Liver (tissue), 9 donors: ENCODE measurements around the gene VSTM2L. TPM values are rescaled to one million over a fixed set of nuclear protein-coding genes. Genes with fewer than 3 reads are reported as not detected.

Source experiments
- DNase-seq: peaks from one replicate; pipeline ENCODE4 v3.0.0-alpha.2; 2017; ENCODE audit warnings: low spot score
- H3K27ac ChIP-seq, 2 donors: one replicate each; pipeline ENCODE4 v1.7.0; 2013; ENCODE audit warnings: inconsistent platforms in 2 of 2, low read length in 2 of 2, control low read depth in 1 of 2, low read depth in 1 of 2, mild to moderate bottlenecking in 1 of 2
- H3K27me3 ChIP-seq, 4 donors: one replicate each; pipeline versions ENCODE4 v1.6.1 to v1.7.0; 2013; ENCODE audit warnings: low read length in 3 of 4, inconsistent platforms in 1 of 4, mild to moderate bottlenecking in 1 of 4, moderate library complexity in 1 of 4; ENCODE audit not compliant: control insufficient read depth in 4 of 4, insufficient read depth in 4 of 4
- H3K36me3 ChIP-seq, 4 donors: one replicate each; pipeline versions ENCODE4 v1.6.1 to v1.7.0; 2013; ENCODE audit warnings: low read length in 3 of 4, mild to moderate bottlenecking in 3 of 4, low read depth in 1 of 4, moderate library complexity in 1 of 4; ENCODE audit not compliant: control insufficient read depth in 4 of 4, insufficient read depth in 3 of 4
- H3K4me1 ChIP-seq, 4 donors: one replicate each; pipeline versions ENCODE4 v1.6.1 to v1.7.0; 2013; ENCODE audit warnings: low read length in 3 of 4, mild to moderate bottlenecking in 3 of 4, moderate library complexity in 1 of 4; ENCODE audit not compliant: control insufficient read depth in 4 of 4, insufficient read depth in 4 of 4
- H3K4me3 ChIP-seq, 3 donors: one replicate each; pipeline versions ENCODE4 v1.6.1 to v1.7.0; 2013; ENCODE audit warnings: low read length in 3 of 3, control low read depth in 1 of 3, low read depth in 1 of 3, mild to moderate bottlenecking in 1 of 3
- H3K9ac ChIP-seq, 2 donors: one replicate each; pipeline ENCODE4 v1.7.0; 2013; ENCODE audit warnings: low read length in 2 of 2, mild to moderate bottlenecking in 2 of 2, moderate library complexity in 2 of 2, control low read depth in 1 of 2, low read depth in 1 of 2
- H3K9me3 ChIP-seq, 4 donors: one replicate each; pipeline versions ENCODE4 v1.6.1 to v1.7.0; 2013; ENCODE audit warnings: low read length in 3 of 4; ENCODE audit not compliant: control insufficient read depth in 4 of 4
- EGR1 ChIP-seq, 2 donors: IDR thresholded peaks; 2 replicates each; pipeline ENCODE4 v1.6.1; 2016 to 2018; ENCODE audit warnings: antibody characterized with exemption in 2 of 2, low read depth in 2 of 2
- FOXA1 ChIP-seq: IDR thresholded peaks from 2 replicates; pipeline ENCODE4 v1.6.1; 2016; ENCODE audit warnings: antibody characterized with exemption
- FOXA2 ChIP-seq: IDR thresholded peaks from 2 replicates; pipeline ENCODE4 v1.6.1; 2016; ENCODE audit warnings: antibody characterized with exemption
- GABPA ChIP-seq, 2 donors: IDR thresholded peaks in 1 of 2; conservative IDR thresholded peaks in 1 of 2; 2 replicates each; pipeline ENCODE4 v1.6.1; 2016; ENCODE audit warnings: antibody characterized with exemption in 2 of 2, mild to moderate bottlenecking in 1 of 2, moderate library complexity in 1 of 2
- HNF4A ChIP-seq, 2 donors: conservative IDR thresholded peaks; 2 replicates each; pipeline ENCODE4 v1.6.1; 2016; ENCODE audit warnings: antibody characterized with exemption in 2 of 2, mild to moderate bottlenecking in 2 of 2
- HNF4G ChIP-seq: IDR thresholded peaks from 2 replicates; pipeline ENCODE4 v1.6.1; 2016; ENCODE audit warnings: antibody characterized with exemption
- JUND ChIP-seq, 2 donors: IDR thresholded peaks; 2 replicates each; pipeline ENCODE4 v1.6.1; 2016; ENCODE audit warnings: antibody characterized with exemption in 2 of 2
- NR2F2 ChIP-seq: IDR thresholded peaks from 2 replicates; pipeline ENCODE4 v1.6.1; 2016; ENCODE audit warnings: antibody characterized with exemption
- RAD21 ChIP-seq, 2 donors: IDR thresholded peaks; 2 replicates each; pipeline ENCODE4 v1.6.1; 2016; ENCODE audit warnings: antibody characterized with exemption in 2 of 2, mild to moderate bottlenecking in 2 of 2
- REST ChIP-seq: IDR thresholded peaks from 2 replicates; pipeline ENCODE4 v1.6.1; 2016; ENCODE audit warnings: antibody characterized with exemption, mild to moderate bottlenecking
- RXRA ChIP-seq, 2 donors: IDR thresholded peaks; 2 replicates each; pipeline ENCODE4 v1.6.1; 2017 to 2018; ENCODE audit warnings: antibody characterized with exemption in 2 of 2, mild to moderate bottlenecking in 1 of 2
- SP1 ChIP-seq: IDR thresholded peaks from 2 replicates; pipeline ENCODE4 v1.6.1; 2018; ENCODE audit warnings: antibody characterized with exemption, mild to moderate bottlenecking
- TAF1 ChIP-seq: conservative IDR thresholded peaks from 2 replicates; pipeline ENCODE4 v1.6.1; 2016; ENCODE audit warnings: antibody characterized with exemption, mild to moderate bottlenecking
- YY1 ChIP-seq: IDR thresholded peaks from 2 replicates; pipeline ENCODE4 v1.6.1; 2016; ENCODE audit warnings: antibody characterized with exemption, mild to moderate bottlenecking
- WGBS: extraction: QIAGEN DNeasy Blood & Tissue Kit; methylation state at CpG from one replicate; pipeline ENCODE4 v1.1.7; 2013; 5-methylcytosine and 5-hydroxymethylcytosine counted together
- polyA plus RNA-seq, 2 donors: library from polyadenylated mRNA; stranded (reverse) in 1 of 2; unstranded in 1 of 2; fragments of 200-250 nt in 1 of 2; fragments of >200 nt in 1 of 2; fragmentation: Nextera tagmentation in 1 of 2; extraction: Ambion mirVana in 1 of 2; gene quantifications; one replicate each; pipeline versions ENCODE4 v1.2.1 to v1.2.3, GENCODE V29; 2013 to 2015
- total RNA-seq, 2 donors: library from RNA; depleted of rRNA; stranded (reverse); fragments of >200 nt; gene quantifications; one replicate each; pipeline ENCODE4 v1.2.3, GENCODE V29; 2014
- TF ChIP-seq, protein P1 (sequence below): fragments of 150-350 bp; IDR thresholded peaks from 2 replicates; pipeline ENCODE4 v1.5.1; 2017; ENCODE audit warnings: improper control_type of control experiment, low read depth, low read length; ENCODE audit not compliant: missing input control
- TF ChIP-seq, protein P2 (sequence below): IDR thresholded peaks from 2 replicates; pipeline ENCODE4 v1.6.1; 2016; ENCODE audit warnings: antibody characterized with exemption
- TF ChIP-seq, protein P3 (sequence below): IDR thresholded peaks from 2 replicates; pipeline ENCODE4 v1.6.1; 2016; ENCODE audit warnings: antibody characterized with exemption
- TF ChIP-seq, protein P4 (sequence below): IDR thresholded peaks from 2 replicates; pipeline ENCODE4 v1.6.1; 2016; ENCODE audit warnings: antibody characterized with exemption
- donor health status: healthy.
- donor health status: healthy.
- donor health status: healthy.
- donor health status: healthy.
- donor health status: healthy.

VSTM2L gene
- total and polyA plus RNA-seq, 4 donors = 0.31 to 0.79 (median 0.56) TPM

- no peaks in the 10 kb centered on the region for H3K27me3 ChIP-seq
- no peaks in the 10 kb centered on the region for H3K4me1 ChIP-seq
- no peak overlapping the region for H3K9ac ChIP-seq
- H3K36me3 ChIP-seq = no peaks in the 10 kb centered on the region
- DNase-seq = no peak
- TF ChIP-seq SP1 (no peak), FOXA1 (no peak), NR2F2 (no peak), FOXA2 (no peak), HNF4G (no peak), HNF4A (conservative IDR thresholded peaks at IDR 0.05) (no peak)
- TF ChIP-seq, protein P1, sequence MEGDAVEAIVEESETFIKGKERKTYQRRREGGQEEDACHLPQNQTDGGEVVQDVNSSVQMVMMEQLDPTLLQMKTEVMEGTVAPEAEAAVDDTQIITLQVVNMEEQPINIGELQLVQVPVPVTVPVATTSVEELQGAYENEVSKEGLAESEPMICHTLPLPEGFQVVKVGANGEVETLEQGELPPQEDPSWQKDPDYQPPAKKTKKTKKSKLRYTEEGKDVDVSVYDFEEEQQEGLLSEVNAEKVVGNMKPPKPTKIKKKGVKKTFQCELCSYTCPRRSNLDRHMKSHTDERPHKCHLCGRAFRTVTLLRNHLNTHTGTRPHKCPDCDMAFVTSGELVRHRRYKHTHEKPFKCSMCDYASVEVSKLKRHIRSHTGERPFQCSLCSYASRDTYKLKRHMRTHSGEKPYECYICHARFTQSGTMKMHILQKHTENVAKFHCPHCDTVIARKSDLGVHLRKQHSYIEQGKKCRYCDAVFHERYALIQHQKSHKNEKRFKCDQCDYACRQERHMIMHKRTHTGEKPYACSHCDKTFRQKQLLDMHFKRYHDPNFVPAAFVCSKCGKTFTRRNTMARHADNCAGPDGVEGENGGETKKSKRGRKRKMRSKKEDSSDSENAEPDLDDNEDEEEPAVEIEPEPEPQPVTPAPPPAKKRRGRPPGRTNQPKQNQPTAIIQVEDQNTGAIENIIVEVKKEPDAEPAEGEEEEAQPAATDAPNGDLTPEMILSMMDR = no peak
- no peak overlapping the region for H3K27ac ChIP-seq
- H3K9me3 ChIP-seq = no peaks in the 10 kb centered on the region
- H3K4me3 ChIP-seq = no peak overlapping the region
- 74% methylated on average over 10 of the region's 10 CpGs for WGBS
Measured at GRCh38 chr20:37976887-37977286, 74.0 kb downstream of the VSTM2L start.

DNA sequence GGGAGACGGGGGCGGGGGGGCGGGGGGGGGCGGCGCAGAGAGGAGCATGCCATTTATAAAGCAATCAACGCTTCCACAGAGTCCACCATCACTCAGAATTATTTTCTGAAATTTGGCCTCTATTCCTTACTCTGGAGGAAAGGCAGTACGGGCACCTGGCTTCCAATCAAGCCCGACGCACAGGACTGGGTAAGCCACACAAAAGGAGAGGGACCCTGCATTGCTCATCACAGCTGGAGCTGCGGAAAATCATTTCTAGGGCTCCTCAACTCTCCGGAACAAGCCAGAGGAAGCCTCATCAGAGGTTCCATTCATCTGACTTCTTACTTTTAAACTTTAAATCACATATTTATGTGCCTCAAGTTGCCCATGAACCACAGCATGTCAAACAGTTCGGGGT lies 74.4 kb downstream of the VSTM2L start:
- H3K27ac ChIP-seq = no peak overlapping the region
- TF ChIP-seq, protein P1 = no peak
- TF ChIP-seq RXRA (IDR thresholded peaks at IDR 0.05) (no peak), FOXA1 (no peak), TAF1 (no peak), EGR1 (IDR thresholded peaks at IDR 0.05; ENCODE audit: low read depth in 2 of 2) (no peak), NR2F2 (no peak), JUND (IDR thresholded peaks at IDR 0.05) (no peak), HNF4G (no peak), SP1 (no peak), RAD21 (IDR thresholded peaks at IDR 0.05) (no peak), YY1 (no peak), GABPA (IDR thresholded peaks at IDR 0.05 in 1 of 2, conservative IDR thresholded peaks at IDR 0.05 in 1 of 2) (no peak), HNF4A (conservative IDR thresholded peaks at IDR 0.05) (no peak), REST (no peak)
- TF ChIP-seq, protein P2, sequence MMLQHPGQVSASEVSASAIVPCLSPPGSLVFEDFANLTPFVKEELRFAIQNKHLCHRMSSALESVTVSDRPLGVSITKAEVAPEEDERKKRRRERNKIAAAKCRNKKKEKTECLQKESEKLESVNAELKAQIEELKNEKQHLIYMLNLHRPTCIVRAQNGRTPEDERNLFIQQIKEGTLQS = no peak
- TF ChIP-seq, protein P3, sequence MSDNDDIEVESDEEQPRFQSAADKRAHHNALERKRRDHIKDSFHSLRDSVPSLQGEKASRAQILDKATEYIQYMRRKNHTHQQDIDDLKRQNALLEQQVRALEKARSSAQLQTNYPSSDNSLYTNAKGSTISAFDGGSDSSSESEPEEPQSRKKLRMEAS = no peak
- TF ChIP-seq, protein P4, sequence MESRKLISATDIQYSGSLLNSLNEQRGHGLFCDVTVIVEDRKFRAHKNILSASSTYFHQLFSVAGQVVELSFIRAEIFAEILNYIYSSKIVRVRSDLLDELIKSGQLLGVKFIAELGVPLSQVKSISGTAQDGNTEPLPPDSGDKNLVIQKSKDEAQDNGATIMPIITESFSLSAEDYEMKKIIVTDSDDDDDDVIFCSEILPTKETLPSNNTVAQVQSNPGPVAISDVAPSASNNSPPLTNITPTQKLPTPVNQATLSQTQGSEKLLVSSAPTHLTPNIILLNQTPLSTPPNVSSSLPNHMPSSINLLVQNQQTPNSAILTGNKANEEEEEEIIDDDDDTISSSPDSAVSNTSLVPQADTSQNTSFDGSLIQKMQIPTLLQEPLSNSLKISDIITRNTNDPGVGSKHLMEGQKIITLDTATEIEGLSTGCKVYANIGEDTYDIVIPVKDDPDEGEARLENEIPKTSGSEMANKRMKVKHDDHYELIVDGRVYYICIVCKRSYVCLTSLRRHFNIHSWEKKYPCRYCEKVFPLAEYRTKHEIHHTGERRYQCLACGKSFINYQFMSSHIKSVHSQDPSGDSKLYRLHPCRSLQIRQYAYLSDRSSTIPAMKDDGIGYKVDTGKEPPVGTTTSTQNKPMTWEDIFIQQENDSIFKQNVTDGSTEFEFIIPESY = no peak
- no peaks in the 10 kb centered on the region for H3K36me3 ChIP-seq
- DNase-seq = peak; percentile 13
- no peaks in the 10 kb centered on the region for H3K9me3 ChIP-seq
- H3K27me3 ChIP-seq = no peaks in the 10 kb centered on the region
- WGBS = 57% methylated on average over 11 of the region's 12 CpGs
- no peak overlapping the region for H3K9ac ChIP-seq
- no peak overlapping the region for H3K4me3 ChIP-seq
- H3K4me1 ChIP-seq = no peaks in the 10 kb centered on the region
